SU-DHL-6 (cell line): ENCODE measurements around the gene DIS3L2.

Source experiments
- EZH2phosphoT487 ChIP-seq: fragments of 200-600 bp; sonication (generic), shearing (Covaris generic); conservative IDR thresholded peaks from 2 replicates; pipeline ENCODE4 v1.6.1; 2018; ENCODE audit warnings: mild to moderate bottlenecking, antibody characterized with exemption, low read length, moderate library complexity, mixed read lengths
- TF ChIP-seq, protein P1 (sequence below): fragments of 200-600 bp; sonication (generic); IDR thresholded peaks from one replicate; pipeline ENCODE4 v1.5.1; 2017; ENCODE audit warnings: antibody characterized with exemption, mild to moderate bottlenecking, low read length, moderate library complexity; ENCODE audit not compliant: insufficient read depth, poor library complexity, severe bottlenecking

- TF ChIP-seq, protein P1, sequence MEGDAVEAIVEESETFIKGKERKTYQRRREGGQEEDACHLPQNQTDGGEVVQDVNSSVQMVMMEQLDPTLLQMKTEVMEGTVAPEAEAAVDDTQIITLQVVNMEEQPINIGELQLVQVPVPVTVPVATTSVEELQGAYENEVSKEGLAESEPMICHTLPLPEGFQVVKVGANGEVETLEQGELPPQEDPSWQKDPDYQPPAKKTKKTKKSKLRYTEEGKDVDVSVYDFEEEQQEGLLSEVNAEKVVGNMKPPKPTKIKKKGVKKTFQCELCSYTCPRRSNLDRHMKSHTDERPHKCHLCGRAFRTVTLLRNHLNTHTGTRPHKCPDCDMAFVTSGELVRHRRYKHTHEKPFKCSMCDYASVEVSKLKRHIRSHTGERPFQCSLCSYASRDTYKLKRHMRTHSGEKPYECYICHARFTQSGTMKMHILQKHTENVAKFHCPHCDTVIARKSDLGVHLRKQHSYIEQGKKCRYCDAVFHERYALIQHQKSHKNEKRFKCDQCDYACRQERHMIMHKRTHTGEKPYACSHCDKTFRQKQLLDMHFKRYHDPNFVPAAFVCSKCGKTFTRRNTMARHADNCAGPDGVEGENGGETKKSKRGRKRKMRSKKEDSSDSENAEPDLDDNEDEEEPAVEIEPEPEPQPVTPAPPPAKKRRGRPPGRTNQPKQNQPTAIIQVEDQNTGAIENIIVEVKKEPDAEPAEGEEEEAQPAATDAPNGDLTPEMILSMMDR = no peak
- no peak for TF ChIP-seq EZH2phosphoT487
These were observed 383.7 kb downstream of the DIS3L2 start for GRCh38 chr2:232345251-232345650.
